ENCODE data around the gene CAMK1D. TPM values are rescaled to one million over a fixed set of nuclear protein-coding genes. Genes with fewer than 3 reads are reported as not detected.

CAMK1D gene
- polyA plus RNA-seq, 1 donor (not counting 4 experiments of a cell fraction or from before 2014, with no cell fraction given), result 0.76 TPM

DNA sequence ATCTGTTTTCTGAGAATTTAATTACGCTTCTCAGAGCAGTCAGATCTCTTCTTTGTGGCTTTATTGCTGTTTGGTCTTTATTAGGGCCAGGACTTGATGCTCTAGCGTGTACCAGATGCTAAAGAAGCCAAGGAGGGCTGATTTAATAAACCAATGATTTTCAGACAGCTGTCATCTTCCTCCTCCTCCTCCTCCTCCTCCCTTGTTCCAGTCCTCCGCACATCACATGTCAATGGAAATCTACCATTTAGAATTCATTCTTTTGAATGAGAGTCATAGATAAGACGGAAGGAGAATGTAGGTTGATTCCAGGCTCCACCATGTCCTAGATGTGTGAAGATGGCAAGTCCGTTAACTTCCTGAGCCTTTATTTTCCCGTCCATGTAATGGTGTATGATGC is 156.3 kb downstream of the CAMK1D start:
- Histone ChIP-seq H3K27ac (ENCODE audit: control insufficient read depth, insufficient read depth, low read length) (no peak overlapping the region), H3K4me2 (ENCODE audit: control insufficient read depth, extremely low read depth, insufficient read depth, low read depth, low read length) (no peak overlapping the region), H3K9ac (ENCODE audit: control insufficient read depth, extremely low read depth, insufficient read depth, low read length) (no peak overlapping the region), H3K9me1 (ENCODE audit: control insufficient read depth, extremely low read depth, insufficient read depth, low read length) (no peaks in the 10 kb centered on the region), H3K4me1 (ENCODE audit: control insufficient read depth, extremely low read depth, insufficient read depth, low read length) (no peaks in the 10 kb centered on the region), H3K79me2 (ENCODE audit: control insufficient read depth, insufficient read depth, low read length) (no peaks in the 10 kb centered on the region), H3K4me3 (ENCODE audit: control insufficient read depth in 2 of 3, extremely low read depth in 1 of 3, insufficient read depth in 2 of 3, low read depth in 1 of 3, low read length in 3 of 3) (no peak overlapping the region), H3K9me3 (ENCODE audit: control insufficient read depth, low read depth, low read length) (no peaks in the 10 kb centered on the region), H3K36me3 (ENCODE audit: control insufficient read depth in 2 of 2, extremely low read depth in 1 of 2, insufficient read depth in 2 of 2, low read length in 2 of 2) (no peaks in the 10 kb centered on the region), H3K27me3 (ENCODE audit: control insufficient read depth, extremely low read depth, insufficient read depth, low read length) (no peaks in the 10 kb centered on the region), H2AFZ (ENCODE audit: control insufficient read depth, low read length) (no peak overlapping the region), H4K20me1 (ENCODE audit: control insufficient read depth, extremely low read depth, insufficient read depth, low read length) (no peaks in the 10 kb centered on the region)
- TF ChIP-seq, protein P1, sequence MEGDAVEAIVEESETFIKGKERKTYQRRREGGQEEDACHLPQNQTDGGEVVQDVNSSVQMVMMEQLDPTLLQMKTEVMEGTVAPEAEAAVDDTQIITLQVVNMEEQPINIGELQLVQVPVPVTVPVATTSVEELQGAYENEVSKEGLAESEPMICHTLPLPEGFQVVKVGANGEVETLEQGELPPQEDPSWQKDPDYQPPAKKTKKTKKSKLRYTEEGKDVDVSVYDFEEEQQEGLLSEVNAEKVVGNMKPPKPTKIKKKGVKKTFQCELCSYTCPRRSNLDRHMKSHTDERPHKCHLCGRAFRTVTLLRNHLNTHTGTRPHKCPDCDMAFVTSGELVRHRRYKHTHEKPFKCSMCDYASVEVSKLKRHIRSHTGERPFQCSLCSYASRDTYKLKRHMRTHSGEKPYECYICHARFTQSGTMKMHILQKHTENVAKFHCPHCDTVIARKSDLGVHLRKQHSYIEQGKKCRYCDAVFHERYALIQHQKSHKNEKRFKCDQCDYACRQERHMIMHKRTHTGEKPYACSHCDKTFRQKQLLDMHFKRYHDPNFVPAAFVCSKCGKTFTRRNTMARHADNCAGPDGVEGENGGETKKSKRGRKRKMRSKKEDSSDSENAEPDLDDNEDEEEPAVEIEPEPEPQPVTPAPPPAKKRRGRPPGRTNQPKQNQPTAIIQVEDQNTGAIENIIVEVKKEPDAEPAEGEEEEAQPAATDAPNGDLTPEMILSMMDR (optimal IDR thresholded peaks at IDR 0.05 in 1 of 3, IDR thresholded peaks at IDR 0.05 in 1 of 3, conservative IDR thresholded peaks at IDR 0.05 in 1 of 3; ENCODE audit: extremely low read depth in 1 of 3, insufficient read depth in 2 of 3, low read length in 3 of 3), result no peak
- dilution Hi-C loops (cut with MboI; ENCODE audit: extremely low pct_ligation_motif_present, low sequenced_read_pairs), result no loop called here
- no peak for DNase-seq (ENCODE audit: low read depth, low spot score)
- no peak for FAIRE-seq

DNA sequence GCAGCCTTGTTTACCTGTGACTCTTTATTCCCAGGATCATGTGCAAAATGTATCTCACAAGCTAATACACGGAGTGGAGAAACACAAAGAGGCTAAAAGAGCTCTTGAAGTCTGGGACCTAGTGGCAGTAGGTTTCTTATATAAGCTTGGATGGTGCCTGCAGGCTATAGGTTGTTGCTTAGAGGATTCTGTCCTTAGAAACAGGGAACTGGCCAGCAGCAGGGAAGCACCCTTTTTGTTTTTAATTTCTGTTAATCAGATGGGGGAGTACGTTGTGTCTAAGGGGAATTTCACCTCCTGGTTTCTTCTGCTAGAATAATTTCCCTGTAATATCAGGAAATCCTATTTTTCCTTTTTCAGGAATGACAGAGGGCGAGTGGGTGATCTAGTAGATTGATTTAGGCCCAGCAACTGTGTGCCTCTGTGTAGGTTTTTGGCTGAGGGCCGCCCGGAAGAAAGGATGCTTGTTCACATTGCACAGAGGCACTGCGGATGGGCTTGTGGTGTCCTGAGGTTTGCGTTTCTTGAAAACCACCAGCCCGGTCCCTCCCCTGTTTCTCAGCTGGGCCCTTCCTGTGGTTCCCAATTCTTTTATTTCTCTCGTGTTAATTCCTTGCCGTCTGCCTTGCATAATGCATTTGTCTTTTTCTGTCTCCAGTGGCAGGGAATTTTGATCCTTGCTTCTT is 158.0 kb downstream of the CAMK1D start:
- Histone ChIP-seq H3K9ac (ENCODE audit: control insufficient read depth, extremely low read depth, insufficient read depth, low read length) (no peak overlapping the region), H3K27ac (ENCODE audit: control insufficient read depth, insufficient read depth, low read length) (no peak overlapping the region), H3K79me2 (ENCODE audit: control insufficient read depth, insufficient read depth, low read length) (no peaks in the 10 kb centered on the region), H3K4me2 (ENCODE audit: control insufficient read depth, extremely low read depth, insufficient read depth, low read depth, low read length) (no peak overlapping the region), H3K4me3 (ENCODE audit: control insufficient read depth in 2 of 3, extremely low read depth in 1 of 3, insufficient read depth in 2 of 3, low read depth in 1 of 3, low read length in 3 of 3) (no peak overlapping the region), H3K36me3 (ENCODE audit: control insufficient read depth in 2 of 2, extremely low read depth in 1 of 2, insufficient read depth in 2 of 2, low read length in 2 of 2) (no peaks in the 10 kb centered on the region), H3K9me1 (ENCODE audit: control insufficient read depth, extremely low read depth, insufficient read depth, low read length) (no peaks in the 10 kb centered on the region), H2AFZ (ENCODE audit: control insufficient read depth, low read length) (no peak overlapping the region), H3K9me3 (ENCODE audit: control insufficient read depth, low read depth, low read length) (no peaks in the 10 kb centered on the region), H3K27me3 (ENCODE audit: control insufficient read depth, extremely low read depth, insufficient read depth, low read length) (no peaks in the 10 kb centered on the region), H4K20me1 (ENCODE audit: control insufficient read depth, extremely low read depth, insufficient read depth, low read length) (no peaks in the 10 kb centered on the region), H3K4me1 (ENCODE audit: control insufficient read depth, extremely low read depth, insufficient read depth, low read length) (no peaks in the 10 kb centered on the region)
- dilution Hi-C loops (cut with MboI; ENCODE audit: extremely low pct_ligation_motif_present, low sequenced_read_pairs), result no loop called here
- FAIRE-seq (no peak), DNase-seq (ENCODE audit: low read depth, low spot score) (no peak)
- TF ChIP-seq EZH2 (IDR thresholded peaks at IDR 0.05; ENCODE audit: low read length), result no peak
- TF ChIP-seq, protein P1 (optimal IDR thresholded peaks at IDR 0.05 in 1 of 3, IDR thresholded peaks at IDR 0.05 in 1 of 3, conservative IDR thresholded peaks at IDR 0.05 in 1 of 3; ENCODE audit: extremely low read depth in 1 of 3, insufficient read depth in 2 of 3, low read length in 3 of 3), result no peak

All from keratinocyte (primary cell).